CD4-positive, alpha-beta memory T cell (primary cell): ENCODE results near the gene CITED2. TPM values are rescaled to one million over a fixed set of nuclear protein-coding genes. Genes with fewer than 3 reads are reported as not detected.
"Not testable (repeated sequence)": the region's sequence is repeated elsewhere in the genome, so short reads cannot be mapped to it uniquely, and the experiment has no call there.

Experiments used
- CTCF ChIA-PET: fragments of 350-600 bp; sonication (Branson Sonifier 250); formaldehyde crosslinking; loops from one replicate; lab custom pipeline; 2021; ENCODE audit warnings: inconsistent platforms; ENCODE audit not compliant: partially characterized antibody; lab: Charles Lee
- POLR2A ChIA-PET: fragments of 350-600 bp; sonication (Branson Sonifier 250); formaldehyde crosslinking; loops from one replicate; lab custom pipeline; 2021; ENCODE audit not compliant: partially characterized antibody; lab: Charles Lee
- DNase-seq, 5 donors: peaks; one replicate each; pipeline versions ENCODE4 v3.0.0 to v3.0.0-alpha.2; 2020 to 2022; ENCODE audit warnings: mixed read lengths in 1 of 5
- H3K27ac ChIP-seq: one replicate; pipeline ENCODE4 v1.7.0; 2013; ENCODE audit warnings: low read depth, low read length
- H3K27me3 ChIP-seq: 2 replicates; pipeline ENCODE4 v1.7.0; 2013; ENCODE audit warnings: mild to moderate bottlenecking, low read length, moderate library complexity; ENCODE audit not compliant: insufficient read depth
- H3K36me3 ChIP-seq: 2 replicates; pipeline ENCODE4 v1.7.0; 2013; ENCODE audit warnings: mild to moderate bottlenecking, low read length, moderate library complexity; ENCODE audit not compliant: insufficient read depth
- H3K4me1 ChIP-seq: 2 replicates; pipeline ENCODE4 v1.7.0; 2013; ENCODE audit warnings: mild to moderate bottlenecking, low read length, moderate library complexity; ENCODE audit not compliant: insufficient read depth
- H3K4me3 ChIP-seq, 2 donors: one replicate each; pipeline ENCODE4 v1.7.0; 2013; ENCODE audit warnings: low read length in 2 of 2, mild to moderate bottlenecking in 1 of 2
- H3K9me3 ChIP-seq, 2 donors: one replicate each; pipeline ENCODE4 v1.7.0; 2013; ENCODE audit warnings: low read length in 2 of 2, control low read depth in 1 of 2; ENCODE audit not compliant: control insufficient read depth in 1 of 2
- H3K27ac Mint-ChIP-seq, 7 donors: one replicate each; pipeline ENCODE4 v1.8.0; 2020 to 2021; ENCODE audit warnings: mixed read lengths in 7 of 7, mild to moderate bottlenecking in 6 of 7, inconsistent platforms in 3 of 7, moderate library complexity in 3 of 7
- H3K27me3 Mint-ChIP-seq, 2 donors: one replicate each; pipeline ENCODE4 v1.8.0; 2020 to 2021; ENCODE audit warnings: mixed read lengths in 2 of 2
- H3K36me3 Mint-ChIP-seq, 2 donors: one replicate each; pipeline ENCODE4 v1.8.0; 2020 to 2021; ENCODE audit warnings: mixed read lengths in 2 of 2, inconsistent platforms in 1 of 2, mild to moderate bottlenecking in 1 of 2
- H3K4me1 Mint-ChIP-seq, 4 donors: one replicate each; pipeline ENCODE4 v1.8.0; 2020 to 2021; ENCODE audit warnings: mixed read lengths in 4 of 4, mild to moderate bottlenecking in 1 of 4
- H3K4me3 Mint-ChIP-seq, 8 donors: one replicate each; pipeline ENCODE4 v1.8.0; 2020 to 2021; ENCODE audit warnings: mixed read lengths in 8 of 8, mild to moderate bottlenecking in 7 of 8, moderate library complexity in 6 of 8, inconsistent platforms in 3 of 8
- H3K9me3 Mint-ChIP-seq, 8 donors: one replicate each; pipeline ENCODE4 v1.8.0; 2020 to 2021; ENCODE audit warnings: mixed read lengths in 8 of 8, mild to moderate bottlenecking in 5 of 8, inconsistent platforms in 3 of 8, moderate library complexity in 1 of 8
- intact Hi-C: fragments of 100-400 bp; cut with micrococcal nuclease; formaldehyde crosslinking; loops from one replicate; pipeline ENCODE4 v1.15.1; 2023
- polyA plus RNA-seq, 2 donors: library from polyadenylated mRNA; unstranded; fragments of 300-500 nt; fragmentation: Illumina TruSeq; gene quantifications; one replicate each; pipeline ENCODE4 v1.2.3, GENCODE V29; 2021
- total RNA-seq, 2 experiments: library from RNA; stranded (reverse); gene quantifications; one replicate each; pipeline ENCODE4 v1.2.3, GENCODE V29; 2021

The CITED2 gene
- total and polyA plus RNA-seq, 4 experiments from 2014 or later = 37.1 to 118 (median 82.3) TPM

DNA sequence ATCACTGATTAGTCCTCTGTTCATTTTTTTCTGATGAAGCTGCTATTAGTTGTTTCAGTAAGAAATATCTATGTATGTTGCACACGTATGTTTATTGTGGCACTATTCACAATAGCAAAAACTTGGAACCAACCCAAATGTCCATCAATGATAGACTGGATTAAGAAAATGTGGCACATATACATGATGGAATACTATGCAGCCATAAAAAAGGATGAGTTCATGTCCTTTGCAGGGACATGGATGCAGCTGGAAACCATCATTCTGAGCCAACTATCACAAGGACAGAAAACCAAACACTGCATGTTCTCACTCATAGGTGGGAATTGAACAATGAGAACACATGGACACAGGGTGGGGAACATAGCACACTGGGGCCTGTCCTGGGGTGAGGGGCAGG lies 37.7 kb upstream of the CITED2 start:
- POLR2A ChIA-PET, H3K27me3 ChIP-seq, CTCF ChIA-PET, DNase-seq, H3K27ac ChIP-seq, H3K4me1 ChIP-seq, H3K36me3 Mint-ChIP-seq, H3K9me3 ChIP-seq, intact Hi-C loops, H3K4me3 ChIP-seq, H3K27me3 Mint-ChIP-seq, H3K36me3 ChIP-seq, H3K9me3 Mint-ChIP-seq, H3K4me3 Mint-ChIP-seq, H3K27ac Mint-ChIP-seq, H3K4me1 Mint-ChIP-seq: not testable (repeated sequence)

GRCh38 chr6:139409026-139409425 lies 34.6 kb upstream of the CITED2 start:
- Histone ChIP-seq H3K9me3 (no peaks in the 10 kb centered on the region), H3K4me1 (no peaks in the 10 kb centered on the region), H3K4me3 (no peak overlapping the region), H3K27ac (no peak overlapping the region), H3K27me3 (no peaks in the 10 kb centered on the region), H3K36me3 (no peaks in the 10 kb centered on the region)
- CTCF ChIA-PET = no interaction called here
- DNase-seq = no peak
- Mint-ChIP-seq H3K36me3 (no peaks in the 10 kb centered on the region), H3K4me1 (no peaks in the 10 kb centered on the region), H3K27ac (no peak overlapping the region), H3K4me3 (no peak overlapping the region), H3K27me3 (no peaks in the 10 kb centered on the region), H3K9me3 (peaks cover 0 to 4% (median 0%) of the 10 kb centered on the region in 8 donors)
- intact Hi-C loops = no loop called here
- POLR2A ChIA-PET = no interaction called here

DNA sequence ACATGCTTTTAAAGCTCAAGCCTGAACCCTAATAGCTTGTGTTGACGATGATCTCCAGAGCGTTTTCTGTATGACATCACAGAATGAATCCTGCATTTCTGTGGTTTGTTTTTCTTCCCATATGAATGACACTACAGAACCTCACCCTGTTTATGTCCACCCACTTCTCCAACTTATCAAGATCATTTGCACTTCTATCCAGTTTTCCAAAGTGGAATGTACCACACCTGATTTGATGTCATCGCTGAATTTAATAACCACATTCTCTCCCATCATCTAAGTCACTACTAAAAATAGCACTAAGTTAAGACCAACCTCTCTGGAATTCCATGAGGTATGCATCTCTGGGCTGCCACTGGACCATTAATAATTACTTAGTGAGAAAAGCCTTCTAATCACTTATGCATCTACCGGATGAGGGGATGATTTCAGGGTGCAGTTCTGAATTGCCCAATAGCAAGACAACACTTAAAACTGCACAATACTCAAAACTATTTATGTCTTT lies 33.3 kb upstream of the CITED2 start:
- Histone ChIP-seq H3K4me3 (no peak overlapping the region), H3K27ac (no peak overlapping the region), H3K4me1 (no peaks in the 10 kb centered on the region), H3K9me3 (no peaks in the 10 kb centered on the region), H3K36me3 (no peaks in the 10 kb centered on the region), H3K27me3 (no peaks in the 10 kb centered on the region)
- ChIA-PET POLR2A (no interaction called here), CTCF (no interaction called here)
- no peaks in the 10 kb centered on the region for H3K4me1 Mint-ChIP-seq
- H3K27me3 Mint-ChIP-seq = peaks cover 0 to 1% of the 10 kb centered on the region in 2 donors
- intact Hi-C loops = no loop called here
- DNase-seq = no peak
- no peak overlapping the region for H3K4me3 Mint-ChIP-seq
- H3K27ac Mint-ChIP-seq = no peak overlapping the region
- H3K36me3 Mint-ChIP-seq = no peaks in the 10 kb centered on the region
- peaks cover 0 to 4% (median 0%) of the 10 kb centered on the region in 8 donors for H3K9me3 Mint-ChIP-seq

GRCh38 chr6:139406577-139407343 lies 32.3 kb upstream of the CITED2 start:
- no peaks in the 10 kb centered on the region for H3K4me1 ChIP-seq
- Mint-ChIP-seq H3K4me3 (no peak overlapping the region), H3K36me3 (no peaks in the 10 kb centered on the region), H3K4me1 (no peaks in the 10 kb centered on the region), H3K27me3 (peaks cover 0 to 1% of the 10 kb centered on the region in 2 donors), H3K9me3 (peaks cover 0 to 4% (median 0%) of the 10 kb centered on the region in 8 donors), H3K27ac (no peak overlapping the region)
- H3K36me3 ChIP-seq = no peaks in the 10 kb centered on the region
- no peak for DNase-seq
- H3K27ac ChIP-seq = no peak overlapping the region
- POLR2A ChIA-PET = no interaction called here
- H3K4me3 ChIP-seq = no peak overlapping the region
- no peaks in the 10 kb centered on the region for H3K9me3 ChIP-seq
- intact Hi-C loops = no loop called here
- CTCF ChIA-PET = no interaction called here
- H3K27me3 ChIP-seq = no peaks in the 10 kb centered on the region

- Mint-ChIP-seq H3K36me3 (no peaks in the 10 kb centered on the region), H3K9me3 (no peaks in the 10 kb centered on the region), H3K4me3 (no peak overlapping the region), H3K4me1 (peaks cover 0 to 1% (median 0%) of the 10 kb centered on the region in 4 donors), H3K27me3 (peaks cover 0 to 1% of the 10 kb centered on the region in 2 donors), H3K27ac (no peak overlapping the region)
- no peaks in the 10 kb centered on the region for H3K9me3 ChIP-seq
- DNase-seq = no peak
- intact Hi-C loops = no loop called here
- ChIA-PET CTCF (no interaction called here), POLR2A (no interaction called here)
- H3K27me3 ChIP-seq = no peaks in the 10 kb centered on the region
- H3K27ac ChIP-seq = no peak overlapping the region
- H3K4me1 ChIP-seq = no peaks in the 10 kb centered on the region
- H3K36me3 ChIP-seq = no peaks in the 10 kb centered on the region
- H3K4me3 ChIP-seq = no peak overlapping the region
These were observed 28.5 kb upstream of the CITED2 start for GRCh38 chr6:139402876-139403386.

DNA sequence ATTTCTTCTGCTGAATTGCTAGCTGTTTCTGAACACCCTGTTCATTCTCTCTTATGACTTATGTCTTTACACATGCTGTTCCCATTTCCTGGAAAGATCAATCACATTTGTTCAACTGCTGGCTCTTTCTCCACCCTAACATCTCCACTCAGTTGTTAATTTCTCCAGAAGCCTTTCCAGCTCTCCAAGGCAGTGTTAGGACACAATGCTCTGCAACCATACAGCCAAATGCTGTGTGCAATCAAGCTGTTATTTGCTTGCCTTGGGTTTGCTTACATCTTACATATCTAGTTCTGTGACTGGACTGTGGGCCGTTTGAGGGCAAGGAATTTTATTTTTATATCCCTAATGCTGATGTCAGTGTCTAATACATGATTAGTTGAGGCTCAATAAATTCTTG lies 24.2 kb upstream of the CITED2 start:
- peaks cover 1 to 3% of the 10 kb centered on the region in 2 donors for H3K27me3 Mint-ChIP-seq
- Histone ChIP-seq H3K27me3 (no peaks in the 10 kb centered on the region), H3K27ac (no peak overlapping the region), H3K9me3 (no peaks in the 10 kb centered on the region), H3K4me3 (no peak overlapping the region), H3K4me1 (no peaks in the 10 kb centered on the region), H3K36me3 (no peaks in the 10 kb centered on the region)
- H3K27ac Mint-ChIP-seq = no peak overlapping the region
- no peaks in the 10 kb centered on the region for H3K36me3 Mint-ChIP-seq
- CTCF ChIA-PET = no interaction called here
- H3K9me3 Mint-ChIP-seq = no peaks in the 10 kb centered on the region
- DNase-seq = no peak
- POLR2A ChIA-PET = no interaction called here
- peaks cover 0 to 1% (median 0%) of the 10 kb centered on the region in 4 donors for H3K4me1 Mint-ChIP-seq
- H3K4me3 Mint-ChIP-seq = no peak overlapping the region
- intact Hi-C loops = no loop called here

DNA sequence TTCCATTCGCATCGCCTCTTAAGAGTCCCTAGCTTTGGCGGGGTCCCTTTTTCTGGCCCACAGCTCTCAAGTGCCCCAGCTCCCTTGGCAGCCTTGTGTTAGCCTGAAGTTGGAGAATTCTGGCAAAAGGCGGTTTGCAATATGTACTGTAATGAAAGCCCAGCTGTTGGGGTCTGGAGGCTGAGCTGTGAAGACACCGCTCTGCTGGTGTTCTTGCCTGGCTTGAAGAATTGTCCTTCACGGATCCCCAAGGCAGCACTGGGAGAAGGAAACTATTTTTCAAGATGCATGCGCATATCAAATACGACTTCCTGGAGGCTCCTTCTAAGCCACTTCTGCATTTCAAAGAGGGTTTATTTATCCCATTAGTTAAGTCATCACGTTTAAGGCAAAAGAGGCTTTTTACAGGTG lies 21.4 kb upstream of the CITED2 start:
- H3K27me3 Mint-ChIP-seq = peaks cover 0 to 3% of the 10 kb centered on the region in 2 donors
- intact Hi-C loops = no loop called here
- H3K9me3 ChIP-seq = no peaks in the 10 kb centered on the region
- H3K4me1 ChIP-seq = no peaks in the 10 kb centered on the region
- H3K36me3 Mint-ChIP-seq = no peaks in the 10 kb centered on the region
- no peaks in the 10 kb centered on the region for H3K27me3 ChIP-seq
- H3K4me3 Mint-ChIP-seq = no peak overlapping the region
- ChIA-PET CTCF (no interaction called here), POLR2A (interaction anchor here (1.0 to 1.5 kb wide), 2 partner anchors 21 to 139 kb away, joined by 4 read pairs; partner anchors contain the start of gene CITED2)
- no peaks in the 10 kb centered on the region for H3K36me3 ChIP-seq
- no peak overlapping the region for H3K27ac Mint-ChIP-seq
- H3K4me1 Mint-ChIP-seq = peaks cover 0 to 1% (median 0%) of the 10 kb centered on the region in 4 donors
- no peak overlapping the region for H3K4me3 ChIP-seq
- DNase-seq = no peak
- no peaks in the 10 kb centered on the region for H3K9me3 Mint-ChIP-seq
- no peak overlapping the region for H3K27ac ChIP-seq
